Esophagus (tissue), 2 donors: ENCODE results near the gene KIF18A. TPM values are rescaled to one million over a fixed set of nuclear protein-coding genes. Genes with fewer than 3 reads are reported as not detected.

Experiments used
- H3K27ac ChIP-seq, 2 donors: one replicate each; pipeline ENCODE4 v1.5.1; 2013; ENCODE audit warnings: low read depth in 2 of 2, mild to moderate bottlenecking in 2 of 2, inconsistent platforms in 1 of 2, low read length in 1 of 2, moderate library complexity in 1 of 2
- H3K27me3 ChIP-seq, 2 donors: one replicate each; pipeline ENCODE4 v1.6.1; 2013; ENCODE audit warnings: low read length in 2 of 2, control low read depth in 1 of 2, mild to moderate bottlenecking in 1 of 2; ENCODE audit not compliant: insufficient read depth in 2 of 2, control insufficient read depth in 1 of 2
- H3K36me3 ChIP-seq, 2 donors: one replicate each; pipeline ENCODE4 v1.6.1; 2013; ENCODE audit warnings: low read length in 1 of 2; ENCODE audit not compliant: control insufficient read depth in 2 of 2, insufficient read depth in 2 of 2
- H3K4me1 ChIP-seq, 2 donors: one replicate each; pipeline ENCODE4 v1.6.1; 2013; ENCODE audit warnings: low read length in 1 of 2; ENCODE audit not compliant: control insufficient read depth in 2 of 2, insufficient read depth in 2 of 2
- H3K4me3 ChIP-seq, 2 donors: one replicate each; pipeline ENCODE4 v1.5.1; 2013; ENCODE audit warnings: low read length in 2 of 2, mild to moderate bottlenecking in 2 of 2, low read depth in 1 of 2, moderate library complexity in 1 of 2
- H3K9me3 ChIP-seq, 2 donors: one replicate each; pipeline ENCODE4 v1.6.1; 2013; ENCODE audit warnings: mild to moderate bottlenecking in 2 of 2, low read depth in 1 of 2, low read length in 1 of 2, moderate library complexity in 1 of 2; ENCODE audit not compliant: control insufficient read depth in 2 of 2, insufficient read depth in 1 of 2
- WGBS, 2 donors: extraction: QIAGEN DNeasy Blood & Tissue Kit; methylation state at CpG; one replicate each; pipeline ENCODE4 v1.1.7; 2013; 5-methylcytosine and 5-hydroxymethylcytosine counted together
- polyA plus RNA-seq, 2 donors: library from polyadenylated mRNA; stranded (reverse); fragments of 200-250 nt; gene quantifications; one replicate each; pipeline ENCODE4 v1.2.3, GENCODE V29; 2013
- donor health status: healthy with polysubstance abuse.
- donor health status: Bipolar disorder and iron deficiency.

KIF18A gene
- polyA plus RNA-seq, 2 donors: 1.4 to 1.6 TPM

- Histone ChIP-seq H3K27ac (no peak overlapping the region), H3K27me3 (no peaks in the 10 kb centered on the region), H3K4me3 (no peak overlapping the region), H3K9me3 (no peaks in the 10 kb centered on the region), H3K36me3 (no peaks in the 10 kb centered on the region), H3K4me1 (no peaks in the 10 kb centered on the region)
- WGBS, 2 donors: 81 to 88% methylated on average over 3 of the region's 3 CpGs
Measured at GRCh38 chr11:27977031-27977430, 130.9 kb downstream of the KIF18A start.

- H3K4me1 ChIP-seq: no peaks in the 10 kb centered on the region
- H3K27ac ChIP-seq: no peak overlapping the region
- 61 to 64% methylated on average over 4 of the region's 4 CpGs for WGBS, 2 donors
- no peaks in the 10 kb centered on the region for H3K27me3 ChIP-seq
- no peaks in the 10 kb centered on the region for H3K36me3 ChIP-seq
- no peaks in the 10 kb centered on the region for H3K9me3 ChIP-seq
- no peak overlapping the region for H3K4me3 ChIP-seq
Measured at GRCh38 chr11:27976262-27976661, 131.7 kb downstream of the KIF18A start.

GRCh38 chr11:27973851-27974536, 134.0 kb downstream of the KIF18A start:
- Histone ChIP-seq H3K36me3 (no peaks in the 10 kb centered on the region), H3K4me3 (no peak overlapping the region), H3K4me1 (no peaks in the 10 kb centered on the region), H3K27ac (no peak overlapping the region), H3K9me3 (no peaks in the 10 kb centered on the region), H3K27me3 (no peaks in the 10 kb centered on the region)
- WGBS, 2 donors: 86 to 89% methylated on average over 4 of the region's 4 CpGs

GRCh38 chr11:27972522-27973170, 135.3 kb downstream of the KIF18A start:
- no peaks in the 10 kb centered on the region for H3K27me3 ChIP-seq
- no peak overlapping the region for H3K4me3 ChIP-seq
- H3K9me3 ChIP-seq: no peaks in the 10 kb centered on the region
- H3K27ac ChIP-seq: no peak overlapping the region
- no peaks in the 10 kb centered on the region for H3K36me3 ChIP-seq
- no peaks in the 10 kb centered on the region for H3K4me1 ChIP-seq
- 76 to 80% methylated on average over 5 of the region's 5 CpGs for whole genome bisulfite sequencing, 2 donors

- H3K27ac ChIP-seq: no peak overlapping the region
- WGBS, 2 donors: 77 to 79% methylated on average over 3 of the region's 3 CpGs
- H3K4me3 ChIP-seq: no peak overlapping the region
- no peaks in the 10 kb centered on the region for H3K9me3 ChIP-seq
- H3K27me3 ChIP-seq: no peaks in the 10 kb centered on the region
- H3K36me3 ChIP-seq: no peaks in the 10 kb centered on the region
- no peaks in the 10 kb centered on the region for H3K4me1 ChIP-seq
Measured at GRCh38 chr11:27971171-27971570, 136.8 kb downstream of the KIF18A start.

Other genes with a start within 250 kb of the KIF18A start
- gene METTL15, start 232 bp upstream of the KIF18A start, polyA plus RNA-seq: 1 to 10 TPM; 2.7 to 2.9 TPM